GM18526 (cell line): ENCODE results near the gene SLC25A39.
A peak's percentile ranks its signal among the peaks of the same experiment; 100 is the strongest.

Source experiments
- POLR2A ChIP-seq: IDR thresholded peaks from 3 replicates; pipeline ENCODE4 v1.6.1; 2011; ENCODE audit not compliant: insufficient read length; ENCODE audit errors: extremely low read depth

The SLC25A39 gene

GRCh38 chr17:44324571-44325275, at the start of gene SLC25A39:
Gene SLC25A39 (minus strand): TSS chr17:44324823. CDS start chr17:44323562, 1,261 bp downstream.
- peak; percentile 79 for TF ChIP-seq POLR2A

GRCh38 chr17:44372036-44372435, 47.4 kb upstream of the SLC25A39 start:
- no peak for TF ChIP-seq POLR2A

GRCh38 chr17:44367231-44367979, 42.8 kb upstream of the SLC25A39 start:
- no peak for TF ChIP-seq POLR2A

GRCh38 chr17:44363613-44364159, 39.1 kb upstream of the SLC25A39 start, which contains the start of gene FAM171A2:
Gene FAM171A2 (minus strand): TSS chr17:44363853. CDS start chr17:44363714, 139 bp downstream.
- TF ChIP-seq POLR2A = no peak

- TF ChIP-seq POLR2A = no peak
These were observed 38.5 kb upstream of the SLC25A39 start for GRCh38 chr17:44362949-44363612.

GRCh38 chr17:44362459-44362948, 37.9 kb upstream of the SLC25A39 start:
- no peak for TF ChIP-seq POLR2A

GRCh38 chr17:44361292-44362260, 37.0 kb upstream of the SLC25A39 start:
- no peak for TF ChIP-seq POLR2A

- TF ChIP-seq POLR2A = no peak
These were observed 36.2 kb upstream of the SLC25A39 start for GRCh38 chr17:44360826-44361225.

- TF ChIP-seq POLR2A = no peak
These were observed 35.5 kb upstream of the SLC25A39 start for GRCh38 chr17:44360144-44360533.

GRCh38 chr17:44359458-44360143, 35.0 kb upstream of the SLC25A39 start:
- TF ChIP-seq POLR2A = no peak

- no peak for TF ChIP-seq POLR2A
These were observed 34.4 kb upstream of the SLC25A39 start for GRCh38 chr17:44359006-44359405.

GRCh38 chr17:44358066-44358465, 33.4 kb upstream of the SLC25A39 start:
- TF ChIP-seq POLR2A = no peak

GRCh38 chr17:44356241-44356640, 31.6 kb upstream of the SLC25A39 start:
- no peak for TF ChIP-seq POLR2A
